ENCODE measurements around the gene ASL.
A peak's percentile ranks its signal among the peaks of the same experiment; 100 is the strongest.

The ASL gene

GRCh38 chr7:66076462-66077329, 1.1 kb downstream of the ASL start:
- Histone ChIP-seq H3K27ac (ENCODE audit: low read depth, low read length) (no peak overlapping the region), H2AFZ (ENCODE audit: low read length, unreplicated experiment) (peak overlapping the region; percentile 36)

GRCh38 chr7:66078067-66078466, 2.4 kb downstream of the ASL start:
- no peaks in the 10 kb centered on the region for H3K27me3 ChIP-seq (ENCODE audit: insufficient read depth, low read length)
- H3K36me3 ChIP-seq (ENCODE audit: insufficient read depth, low read length) = no peaks in the 10 kb centered on the region
- H2AFZ ChIP-seq (ENCODE audit: low read length, unreplicated experiment) = no peak overlapping the region
- no peak overlapping the region for H3K4me3 ChIP-seq (ENCODE audit: low read depth, low read length)
- peaks cover 27% of the 10 kb centered on the region for H3K79me2 ChIP-seq (ENCODE audit: control insufficient read depth, insufficient read depth, low read length, unreplicated experiment)
- peaks cover 11% of the 10 kb centered on the region for H3K4me1 ChIP-seq (ENCODE audit: control insufficient read depth, insufficient read depth, low read length, unreplicated experiment)
- no peak overlapping the region for H3K27ac ChIP-seq (ENCODE audit: low read depth, low read length)

More at GRCh38 chr7:66076462-66077329, 1.1 kb downstream of the ASL start:
- Histone ChIP-seq H3K4me1 (ENCODE audit: control insufficient read depth, insufficient read depth, low read length, unreplicated experiment) (peaks cover 11% of the 10 kb centered on the region), H3K4me3 (ENCODE audit: low read depth, low read length) (peak overlapping the region; percentile 85), H3K27me3 (ENCODE audit: insufficient read depth, low read length) (no peaks in the 10 kb centered on the region), H3K36me3 (ENCODE audit: insufficient read depth, low read length) (no peaks in the 10 kb centered on the region), H3K79me2 (ENCODE audit: control insufficient read depth, insufficient read depth, low read length, unreplicated experiment) (peaks cover 27% of the 10 kb centered on the region)

GRCh38 chr7:66082083-66082482, 6.5 kb downstream of the ASL start:
- no peaks in the 10 kb centered on the region for H3K36me3 ChIP-seq (ENCODE audit: insufficient read depth, low read length)
- H3K79me2 ChIP-seq (ENCODE audit: control insufficient read depth, insufficient read depth, low read length, unreplicated experiment) = peaks cover 13% of the 10 kb centered on the region
- H3K4me3 ChIP-seq (ENCODE audit: low read depth, low read length) = no peak overlapping the region
- H3K27ac ChIP-seq (ENCODE audit: low read depth, low read length) = no peak overlapping the region
- peaks cover 3% of the 10 kb centered on the region for H3K4me1 ChIP-seq (ENCODE audit: control insufficient read depth, insufficient read depth, low read length, unreplicated experiment)
- H3K27me3 ChIP-seq (ENCODE audit: insufficient read depth, low read length) = no peaks in the 10 kb centered on the region
- no peak overlapping the region for H2AFZ ChIP-seq (ENCODE audit: low read length, unreplicated experiment)

- peaks cover under 1% of the 10 kb centered on the region for H3K4me1 ChIP-seq (ENCODE audit: control insufficient read depth, insufficient read depth, low read length, unreplicated experiment)
- no peaks in the 10 kb centered on the region for H3K36me3 ChIP-seq (ENCODE audit: insufficient read depth, low read length)
- H3K79me2 ChIP-seq (ENCODE audit: control insufficient read depth, insufficient read depth, low read length, unreplicated experiment) = peaks cover 8% of the 10 kb centered on the region
- H2AFZ ChIP-seq (ENCODE audit: low read length, unreplicated experiment) = no peak overlapping the region
- H3K27me3 ChIP-seq (ENCODE audit: insufficient read depth, low read length) = no peaks in the 10 kb centered on the region
- H3K27ac ChIP-seq (ENCODE audit: low read depth, low read length) = no peak overlapping the region
- H3K4me3 ChIP-seq (ENCODE audit: low read depth, low read length) = no peak overlapping the region
Observed at GRCh38 chr7:66082886-66083415, 7.3 kb downstream of the ASL start.

GRCh38 chr7:66083677-66084076, 8.1 kb downstream of the ASL start:
- Histone ChIP-seq H3K27ac (ENCODE audit: low read depth, low read length) (no peak overlapping the region), H3K27me3 (ENCODE audit: insufficient read depth, low read length) (no peaks in the 10 kb centered on the region), H3K4me1 (ENCODE audit: control insufficient read depth, insufficient read depth, low read length, unreplicated experiment) (no peaks in the 10 kb centered on the region), H3K4me3 (ENCODE audit: low read depth, low read length) (no peak overlapping the region), H3K36me3 (ENCODE audit: insufficient read depth, low read length) (no peaks in the 10 kb centered on the region), H2AFZ (ENCODE audit: low read length, unreplicated experiment) (no peak overlapping the region), H3K79me2 (ENCODE audit: control insufficient read depth, insufficient read depth, low read length, unreplicated experiment) (peaks cover 3% of the 10 kb centered on the region)

- Histone ChIP-seq H3K4me3 (ENCODE audit: low read depth, low read length) (no peak overlapping the region), H3K36me3 (ENCODE audit: insufficient read depth, low read length) (no peaks in the 10 kb centered on the region), H2AFZ (ENCODE audit: low read length, unreplicated experiment) (no peak overlapping the region), H3K27me3 (ENCODE audit: insufficient read depth, low read length) (no peaks in the 10 kb centered on the region), H3K4me1 (ENCODE audit: control insufficient read depth, insufficient read depth, low read length, unreplicated experiment) (no peaks in the 10 kb centered on the region), H3K27ac (ENCODE audit: low read depth, low read length) (no peak overlapping the region), H3K79me2 (ENCODE audit: control insufficient read depth, insufficient read depth, low read length, unreplicated experiment) (no peaks in the 10 kb centered on the region)
Observed at GRCh38 chr7:66088861-66089838, 13.5 kb downstream of the ASL start.

GRCh38 chr7:66092654-66093053, 17.0 kb downstream of the ASL start:
- Histone ChIP-seq H2AFZ (ENCODE audit: low read length, unreplicated experiment) (no peak overlapping the region), H3K27ac (ENCODE audit: low read depth, low read length) (no peak overlapping the region), H3K36me3 (ENCODE audit: insufficient read depth, low read length) (no peaks in the 10 kb centered on the region), H3K4me3 (ENCODE audit: low read depth, low read length) (no peak overlapping the region), H3K4me1 (ENCODE audit: control insufficient read depth, insufficient read depth, low read length, unreplicated experiment) (no peaks in the 10 kb centered on the region), H3K79me2 (ENCODE audit: control insufficient read depth, insufficient read depth, low read length, unreplicated experiment) (no peaks in the 10 kb centered on the region), H3K27me3 (ENCODE audit: insufficient read depth, low read length) (no peaks in the 10 kb centered on the region)

- Histone ChIP-seq H2AFZ (ENCODE audit: low read length, unreplicated experiment) (no peak overlapping the region), H3K27me3 (ENCODE audit: insufficient read depth, low read length) (no peaks in the 10 kb centered on the region), H3K36me3 (ENCODE audit: insufficient read depth, low read length) (no peaks in the 10 kb centered on the region), H3K27ac (ENCODE audit: low read depth, low read length) (no peak overlapping the region), H3K79me2 (ENCODE audit: control insufficient read depth, insufficient read depth, low read length, unreplicated experiment) (no peaks in the 10 kb centered on the region), H3K4me3 (ENCODE audit: low read depth, low read length) (no peak overlapping the region), H3K4me1 (ENCODE audit: control insufficient read depth, insufficient read depth, low read length, unreplicated experiment) (no peaks in the 10 kb centered on the region)
Observed at GRCh38 chr7:66095010-66095409, 19.4 kb downstream of the ASL start.

GRCh38 chr7:66099232-66099550, 23.6 kb downstream of the ASL start:
- Histone ChIP-seq H3K4me3 (ENCODE audit: low read depth, low read length) (peak overlapping the region; percentile 67; the same call in 1 of the 2 replicates), H2AFZ (ENCODE audit: low read length, unreplicated experiment) (no peak overlapping the region)

GRCh38 chr7:66099551-66100407, 24.2 kb downstream of the ASL start:
- Histone ChIP-seq H2AFZ (ENCODE audit: low read length, unreplicated experiment) (peak overlapping the region; percentile 69), H3K79me2 (ENCODE audit: control insufficient read depth, insufficient read depth, low read length, unreplicated experiment) (no peaks in the 10 kb centered on the region), H3K4me3 (ENCODE audit: low read depth, low read length) (peak overlapping the region; percentile 67), H3K27ac (ENCODE audit: low read depth, low read length) (peak overlapping the region; percentile 39), H3K4me1 (ENCODE audit: control insufficient read depth, insufficient read depth, low read length, unreplicated experiment) (peaks cover 4% of the 10 kb centered on the region), H3K36me3 (ENCODE audit: insufficient read depth, low read length) (no peaks in the 10 kb centered on the region), H3K27me3 (ENCODE audit: insufficient read depth, low read length) (no peaks in the 10 kb centered on the region)

More at GRCh38 chr7:66099232-66099550, 23.6 kb downstream of the ASL start:
- Histone ChIP-seq H3K27ac (ENCODE audit: low read depth, low read length) (no peak overlapping the region), H3K4me1 (ENCODE audit: control insufficient read depth, insufficient read depth, low read length, unreplicated experiment) (peaks cover 4% of the 10 kb centered on the region), H3K27me3 (ENCODE audit: insufficient read depth, low read length) (no peaks in the 10 kb centered on the region), H3K79me2 (ENCODE audit: control insufficient read depth, insufficient read depth, low read length, unreplicated experiment) (no peaks in the 10 kb centered on the region), H3K36me3 (ENCODE audit: insufficient read depth, low read length) (no peaks in the 10 kb centered on the region)

Measured in ACC112 (cell line).